ENCODE data around the gene FTO.

GRCh38 chr16:53904533-53904932, 200.6 kb downstream of the FTO start:
- no peak for TF ChIP-seq CTCF (IDR thresholded peaks at IDR 0.05; ENCODE audit: poor library complexity)
- TF ChIP-seq EZH2 (IDR thresholded peaks at IDR 0.05; ENCODE audit: borderline replicate concordance), result no peak
- no peak for TF ChIP-seq EZH2phosphoT487 (IDR thresholded peaks at IDR 0.05; ENCODE audit: low read depth, severe bottlenecking, unreplicated experiment)

Measured in hepatocyte (in vitro differentiated cells).